GM19438 (cell line): ENCODE data around the gene GRM5.
"Not testable (repeated sequence)": the region's sequence is repeated elsewhere in the genome, so short reads cannot be mapped to it uniquely, and the experiment has no call there.

Experiments used
- ATAC-seq: cut with Tn5 transposase; IDR thresholded peaks from one replicate; pipeline ENCODE4 v1.9.1; 2021; ENCODE audit warnings: low read depth; ENCODE audit not compliant: unreplicated experiment

The GRM5 gene

DNA sequence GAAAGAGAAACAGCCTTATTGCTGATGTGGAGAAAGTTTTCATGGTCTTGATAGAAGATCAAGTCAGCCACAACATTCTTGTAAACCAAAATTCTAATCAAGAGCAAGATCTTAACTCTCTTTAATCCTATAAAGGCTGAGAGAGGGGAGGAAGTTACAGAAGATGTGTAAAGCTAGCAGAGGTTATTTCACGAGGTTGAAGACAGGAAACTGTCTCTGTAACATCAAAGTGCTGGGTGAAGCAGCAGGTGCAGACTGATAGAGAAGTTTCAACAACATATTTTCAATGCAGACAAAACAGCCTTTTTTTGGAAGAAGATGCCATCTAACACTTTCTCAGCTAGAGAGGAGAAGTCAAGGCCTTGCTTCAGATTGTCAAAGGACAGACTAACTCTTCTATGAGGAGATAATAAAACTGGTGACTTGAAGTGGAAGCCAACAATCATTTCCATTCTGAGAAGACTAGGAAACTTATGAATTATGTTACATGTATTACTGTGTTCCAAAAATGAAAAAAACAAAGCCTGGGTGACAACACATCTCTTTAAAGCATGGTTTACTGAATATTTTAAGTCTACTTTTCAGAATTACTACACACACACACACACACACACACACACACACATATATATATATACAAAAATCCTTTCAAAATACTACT is 221.9 kb downstream of the GRM5 start:
- not testable (repeated sequence) for ATAC-seq

GRCh38 chr11:88838139-88838538 is 227.6 kb downstream of the GRM5 start:
- not testable (repeated sequence) for ATAC-seq

- ATAC-seq, result not testable (repeated sequence)
These were observed 230.1 kb downstream of the GRM5 start for GRCh38 chr11:88835709-88836108.

DNA sequence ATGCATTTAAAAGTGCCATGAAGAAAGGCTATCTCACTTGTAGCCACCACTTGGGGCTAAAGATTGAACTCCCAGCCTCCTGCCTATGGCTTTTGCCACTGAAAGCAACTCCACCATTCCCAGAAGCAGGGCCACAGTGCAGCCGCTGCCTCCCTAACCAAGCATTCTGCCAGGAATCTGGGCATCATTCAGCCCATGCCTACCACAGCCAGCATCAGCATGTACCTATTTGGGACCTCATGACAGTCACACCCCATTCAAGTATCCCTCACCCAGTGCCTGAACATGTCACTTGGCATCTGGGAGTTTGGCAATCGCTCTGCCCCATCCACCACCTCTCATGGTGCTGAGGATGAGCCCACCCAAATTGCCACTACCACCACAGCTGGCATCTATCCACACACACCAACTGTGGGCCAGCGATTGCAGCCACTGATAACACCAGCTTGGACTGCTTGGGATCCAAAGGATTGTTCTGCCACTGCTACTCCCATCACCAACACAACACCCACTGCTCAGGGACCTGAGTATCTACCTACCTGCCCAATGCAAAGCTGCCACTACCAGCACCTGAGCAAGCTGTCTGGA is 234.4 kb downstream of the GRM5 start:
- no peak for ATAC-seq

- ATAC-seq, result no peak
These were observed 238.6 kb downstream of the GRM5 start for GRCh38 chr11:88827018-88827676.

DNA sequence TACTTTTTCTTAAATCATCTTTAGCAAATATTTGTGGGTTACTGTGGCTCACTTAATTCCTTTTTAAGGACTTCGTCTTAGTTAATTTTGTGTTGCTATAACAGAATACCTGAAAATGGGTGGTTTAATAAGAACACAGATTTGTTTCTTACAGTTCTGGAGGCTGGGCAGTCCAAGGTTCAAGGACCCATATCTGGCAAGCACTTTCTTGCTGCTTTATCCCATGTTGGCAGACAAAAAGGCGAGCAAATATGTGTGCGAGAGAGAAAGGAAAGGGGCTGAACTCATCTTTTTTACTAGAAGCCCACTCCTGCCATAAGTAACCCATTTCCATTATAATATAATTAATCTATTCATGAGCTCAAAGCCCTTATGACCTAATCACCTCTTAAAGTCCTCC is 246.2 kb downstream of the GRM5 start:
- no peak for ATAC-seq

GRCh38 chr11:88818978-88819377 is 246.8 kb downstream of the GRM5 start:
- ATAC-seq, result no peak

DNA sequence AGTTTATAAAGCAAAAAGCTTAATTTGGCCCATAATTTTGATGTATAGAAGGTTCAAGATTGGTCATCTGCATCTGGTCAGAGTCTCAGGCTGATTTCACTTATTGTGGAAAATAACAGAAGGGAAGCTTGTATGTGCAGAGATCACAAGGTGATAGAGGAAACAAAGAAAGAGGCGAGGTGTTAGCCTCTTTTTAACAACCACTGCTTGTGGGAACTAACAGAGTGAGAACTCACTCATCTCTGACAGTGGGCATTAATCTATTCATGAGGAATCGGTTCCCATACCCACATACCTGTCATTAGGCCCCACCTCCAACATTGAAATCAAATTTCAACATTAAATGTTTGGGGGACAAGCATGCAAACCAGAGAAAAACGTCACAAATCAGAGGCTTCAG is 250.3 kb downstream of the GRM5 start:
- no peak for ATAC-seq

- ATAC-seq, result peak; percentile 48
These were observed 251.7 kb downstream of the GRM5 start for GRCh38 chr11:88814076-88814475.

DNA sequence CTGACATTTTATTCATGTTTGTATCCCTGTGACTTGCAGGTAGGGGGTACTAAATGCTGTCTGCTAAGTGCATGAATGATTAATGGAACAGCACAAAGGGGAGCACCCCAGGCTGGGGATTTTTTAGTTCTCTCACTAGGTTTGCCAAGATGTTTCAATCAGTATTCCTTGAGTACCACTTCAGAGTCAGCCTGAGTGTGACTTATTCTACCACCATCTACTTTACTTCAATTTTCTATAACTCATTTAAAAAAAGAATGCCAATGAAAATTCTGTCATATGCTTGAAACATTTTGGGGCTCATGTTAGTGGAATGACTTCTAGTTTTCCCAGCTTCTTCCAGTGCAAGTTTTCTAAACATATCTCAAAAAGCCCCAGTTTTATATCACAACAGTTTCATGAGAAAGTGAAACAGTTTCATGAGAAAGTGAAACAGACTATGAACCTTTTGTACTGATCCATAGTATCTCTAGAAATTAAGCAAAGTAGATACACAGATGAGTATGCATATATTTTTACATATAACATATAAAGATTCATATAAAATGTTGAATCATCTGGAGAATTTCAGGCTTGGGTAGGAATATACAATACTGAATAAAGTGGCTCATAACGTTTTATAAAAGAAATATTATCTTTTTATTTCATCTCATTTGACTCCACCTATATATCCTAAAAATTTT is 252.4 kb downstream of the GRM5 start:
- peak; percentile 88 for ATAC-seq

GRCh38 chr11:88810420-88811097 is 255.2 kb downstream of the GRM5 start:
- ATAC-seq, result no peak

- no peak for ATAC-seq
These were observed 256.7 kb downstream of the GRM5 start for GRCh38 chr11:88809126-88809525.

DNA sequence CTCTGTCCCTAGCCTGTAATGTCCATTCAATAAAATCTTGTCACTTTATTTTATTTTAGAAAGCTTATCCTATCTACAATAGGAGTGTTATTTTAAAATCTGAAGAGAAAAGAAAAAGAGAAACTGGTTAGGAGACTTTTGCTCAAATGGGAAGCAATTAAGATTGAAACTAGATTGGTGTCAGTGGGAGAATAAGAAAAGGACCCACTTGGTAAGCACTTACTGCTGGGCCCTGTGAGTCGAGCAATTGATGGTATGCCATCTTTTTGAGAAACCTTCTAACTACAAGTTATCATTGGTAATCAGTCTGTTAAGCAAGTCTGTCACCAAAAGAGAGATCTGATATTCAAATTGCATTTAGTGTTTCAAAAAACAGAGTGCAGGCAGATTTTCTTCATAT is 258.4 kb downstream of the GRM5 start:
- ATAC-seq, result no peak

DNA sequence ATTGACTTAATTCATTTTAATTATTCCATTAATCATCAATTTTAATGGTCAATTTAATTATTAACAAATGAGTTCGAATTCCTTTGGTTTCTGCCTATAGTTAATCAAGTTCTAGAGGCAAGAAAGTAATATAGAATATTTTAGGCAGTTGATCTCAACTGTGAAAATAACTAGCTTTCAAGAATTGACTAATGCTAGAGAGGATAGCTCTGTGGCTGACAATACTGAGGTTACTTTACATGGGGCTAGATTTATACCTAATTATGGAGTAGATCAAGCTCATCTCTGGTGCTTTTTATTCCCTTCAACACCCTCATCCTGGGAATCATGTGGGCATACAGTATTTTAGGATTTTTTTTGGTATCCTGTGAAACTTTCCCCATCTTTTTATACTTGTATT is 259.4 kb downstream of the GRM5 start:
- ATAC-seq, result no peak

DNA sequence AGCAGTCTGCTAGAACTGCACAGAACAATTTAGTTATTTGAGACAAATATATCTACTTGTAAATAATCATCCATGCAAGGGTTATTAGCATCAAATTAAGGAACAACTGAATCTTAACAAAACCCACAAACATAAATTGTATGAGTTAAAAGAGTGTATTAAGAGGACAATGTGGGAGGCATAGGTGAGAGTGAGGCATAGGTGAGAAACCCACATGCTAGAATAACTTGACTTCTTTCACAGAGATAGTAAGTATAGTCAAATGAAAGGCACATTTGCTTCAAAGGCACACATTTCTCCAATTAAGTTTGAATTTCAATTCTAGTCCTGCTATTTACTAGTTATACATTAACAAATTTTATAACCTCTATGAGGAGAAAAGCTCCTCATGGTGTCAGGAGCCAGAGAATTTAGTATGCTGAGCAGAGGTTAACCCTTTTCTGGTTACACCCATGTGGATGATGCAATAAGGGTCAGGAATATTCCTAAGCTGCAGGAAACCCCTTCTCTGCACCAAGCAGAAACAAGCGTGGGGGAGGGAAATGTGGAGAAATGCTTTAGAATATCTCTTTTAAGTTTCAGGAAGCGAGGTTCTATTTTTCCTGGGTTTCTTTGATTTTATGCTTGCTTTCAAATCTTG is 264.2 kb downstream of the GRM5 start:
- ATAC-seq, result no peak

DNA sequence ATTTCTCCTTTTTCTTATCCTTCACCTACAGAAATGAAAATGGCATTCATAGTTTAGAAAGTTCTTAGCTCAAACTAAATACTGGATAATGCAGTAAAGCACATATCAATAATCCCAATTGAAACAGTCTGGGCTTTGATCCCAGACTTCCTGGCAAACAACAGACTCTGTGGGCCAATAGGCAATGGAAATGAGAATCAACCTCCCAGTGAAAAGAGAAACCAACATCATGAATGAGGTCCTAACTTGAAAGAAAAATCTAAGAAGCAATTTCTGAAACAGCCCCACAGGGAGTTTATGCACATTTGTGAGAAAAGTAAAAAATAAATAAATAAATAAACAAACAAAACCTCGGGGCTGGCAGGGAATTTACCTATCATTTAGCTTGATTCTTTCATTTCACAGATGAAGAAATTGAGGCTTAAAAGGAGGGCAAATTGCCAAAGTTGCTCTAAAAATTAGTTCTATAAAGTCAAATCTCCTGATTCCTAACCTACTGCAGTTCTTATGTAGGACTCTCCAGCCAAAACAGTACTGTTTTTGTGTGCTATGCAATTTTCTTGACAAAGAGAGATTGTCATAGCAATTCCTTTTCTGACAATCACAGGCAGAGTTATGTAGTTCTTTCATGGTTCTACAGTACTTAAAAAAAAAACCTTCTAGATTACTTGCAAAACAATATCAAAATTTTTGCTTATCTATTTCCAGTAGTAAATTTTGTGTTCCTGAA is 265.8 kb downstream of the GRM5 start:
- ATAC-seq, result no peak

DNA sequence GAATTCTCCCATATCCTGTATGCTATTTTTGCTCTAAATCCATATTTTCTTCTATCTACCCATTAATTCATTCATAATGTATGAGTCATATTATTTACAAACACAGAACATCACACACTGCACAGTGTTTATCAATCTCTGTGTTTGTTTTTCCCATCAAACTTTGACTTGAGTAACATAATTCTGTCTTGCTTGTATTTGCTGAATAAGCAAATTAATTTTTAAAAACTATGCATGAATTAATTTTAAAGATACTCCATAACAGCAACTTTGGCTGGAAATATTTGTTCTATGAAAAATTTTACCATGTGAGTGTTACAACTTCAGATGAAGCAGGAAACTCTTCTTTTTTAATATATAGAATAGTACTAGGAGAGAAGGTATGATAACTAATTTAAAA is 275.6 kb downstream of the GRM5 start:
- ATAC-seq, result no peak

- ATAC-seq, result no peak
These were observed 286.2 kb downstream of the GRM5 start for GRCh38 chr11:88779577-88779976.

DNA sequence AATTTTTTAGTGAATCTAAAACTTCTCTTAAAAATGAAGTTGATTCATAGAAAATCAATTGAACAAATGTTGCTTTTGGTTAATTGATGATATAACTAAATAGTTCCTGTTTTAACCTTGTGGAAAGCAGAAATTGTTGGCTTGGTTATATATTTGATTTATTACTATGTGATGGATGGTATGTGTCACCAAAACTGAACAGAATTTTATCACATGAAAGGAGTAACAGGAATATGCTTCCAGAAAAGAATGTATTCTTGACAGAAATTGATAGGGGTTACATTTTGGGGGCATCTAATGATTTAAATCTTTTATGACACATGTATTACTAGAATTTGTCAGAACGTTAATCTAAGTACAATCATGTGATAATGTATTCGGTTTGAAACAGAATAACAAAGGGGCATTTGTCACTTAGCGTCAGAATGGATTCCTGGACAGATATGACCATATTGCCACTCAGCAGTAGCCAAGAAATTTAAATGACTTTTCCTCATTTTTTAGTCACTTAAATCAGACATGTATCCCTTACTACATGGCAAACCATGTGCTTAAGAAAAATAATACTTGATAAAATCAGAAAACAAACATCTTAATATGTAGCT is 295.2 kb downstream of the GRM5 start:
- ATAC-seq, result no peak
